GM19438 (cell line): ENCODE measurements around the gene TENM4.

ENCODE experiments used
- ATAC-seq: cut with Tn5 transposase; IDR thresholded peaks from one replicate; pipeline ENCODE4 v1.9.1; 2021; ENCODE audit warnings: low read depth; ENCODE audit not compliant: unreplicated experiment

Gene TENM4

DNA sequence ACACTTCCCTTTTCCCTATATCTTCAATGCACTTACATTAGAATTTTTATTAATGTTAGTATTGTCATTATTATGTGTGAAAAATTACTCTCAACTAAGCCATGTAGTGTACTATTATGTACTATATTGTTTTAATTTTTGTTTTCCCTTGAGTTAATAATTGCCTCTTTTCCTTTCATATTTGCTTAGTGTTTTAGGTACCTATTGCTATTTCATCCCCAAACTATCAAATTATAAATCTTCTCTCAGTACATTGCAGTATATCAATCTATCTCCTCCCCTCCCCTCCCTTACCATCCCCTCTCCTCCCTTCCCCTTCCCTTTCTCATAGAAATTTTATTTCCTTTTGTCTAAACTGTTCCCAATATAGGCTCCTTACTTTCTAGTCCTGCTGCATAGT, 12.8 kb upstream of the TENM4 start:
- ATAC-seq = no peak

DNA sequence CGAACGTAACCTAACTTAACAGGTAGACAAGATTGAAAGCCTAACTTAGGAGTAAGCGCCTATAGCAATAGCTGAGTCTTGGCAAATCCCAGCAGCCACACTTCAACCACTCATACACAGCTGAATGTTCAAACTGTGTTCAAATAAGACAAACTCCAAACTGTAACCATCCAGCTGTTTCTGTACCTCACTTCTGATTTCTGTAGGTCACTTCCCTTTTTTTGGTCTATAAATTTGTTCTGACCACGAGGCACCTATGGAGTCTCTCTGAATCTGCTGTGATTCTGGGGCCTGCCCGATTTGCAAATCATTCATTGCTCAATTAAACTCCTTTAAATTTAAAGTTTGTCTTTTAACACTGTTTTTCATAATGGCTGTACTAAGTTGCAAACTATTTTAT, 8.2 kb upstream of the TENM4 start:
- no peak for ATAC-seq

DNA sequence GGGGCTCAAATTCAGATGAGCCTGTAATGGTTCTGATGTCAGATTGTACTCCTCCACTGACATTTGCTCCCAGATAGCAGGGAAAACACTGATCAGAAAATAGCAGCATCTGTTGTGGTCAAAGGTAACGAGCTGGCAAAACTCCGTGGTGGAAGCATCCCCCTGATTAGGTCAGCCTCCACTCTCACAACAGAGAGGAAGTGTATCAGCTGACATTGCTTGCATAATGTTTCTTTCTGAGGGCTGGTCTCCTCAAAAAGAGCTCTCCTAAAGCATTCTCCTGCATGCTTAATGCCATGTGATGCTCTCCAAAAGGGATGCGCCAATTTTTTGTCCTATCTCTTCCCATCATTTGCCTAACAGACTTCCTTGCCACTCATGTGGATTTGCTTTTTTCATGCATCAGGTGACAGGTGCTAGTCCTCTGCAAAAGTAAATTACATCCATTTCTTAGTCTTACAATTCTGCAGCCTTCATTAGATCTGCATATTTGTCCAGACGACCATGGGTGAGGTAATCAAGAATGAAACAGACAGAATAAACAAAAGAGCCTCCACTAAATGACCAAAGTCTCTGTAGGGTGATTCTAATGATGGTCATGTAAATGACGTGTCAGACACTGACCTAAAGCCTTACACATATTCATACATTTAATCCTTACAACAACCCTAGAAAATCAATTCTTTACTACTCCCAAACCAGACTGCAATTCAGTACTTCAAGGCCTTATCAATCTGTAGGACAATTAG, 6.4 kb upstream of the TENM4 start:
- no peak for ATAC-seq

DNA sequence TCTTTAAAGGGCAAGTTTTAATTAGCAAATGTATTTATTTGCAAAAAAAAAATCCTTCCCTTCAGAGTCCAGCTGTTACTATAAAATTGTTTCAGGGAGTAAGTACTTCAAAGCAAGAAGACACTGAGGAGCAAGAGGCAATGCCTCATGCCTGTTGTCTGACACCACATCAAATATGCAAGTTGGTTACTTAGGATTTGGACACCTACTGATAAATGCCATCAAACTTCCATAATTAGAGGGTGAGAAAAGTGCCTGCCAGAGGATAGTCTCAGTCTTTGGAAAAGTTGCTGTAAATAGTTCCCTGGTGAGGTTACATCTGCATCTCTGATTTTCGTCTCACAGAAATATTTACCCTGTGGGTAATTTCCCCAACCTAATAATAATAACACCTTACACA, 4.1 kb upstream of the TENM4 start:
- ATAC-seq = no peak

DNA sequence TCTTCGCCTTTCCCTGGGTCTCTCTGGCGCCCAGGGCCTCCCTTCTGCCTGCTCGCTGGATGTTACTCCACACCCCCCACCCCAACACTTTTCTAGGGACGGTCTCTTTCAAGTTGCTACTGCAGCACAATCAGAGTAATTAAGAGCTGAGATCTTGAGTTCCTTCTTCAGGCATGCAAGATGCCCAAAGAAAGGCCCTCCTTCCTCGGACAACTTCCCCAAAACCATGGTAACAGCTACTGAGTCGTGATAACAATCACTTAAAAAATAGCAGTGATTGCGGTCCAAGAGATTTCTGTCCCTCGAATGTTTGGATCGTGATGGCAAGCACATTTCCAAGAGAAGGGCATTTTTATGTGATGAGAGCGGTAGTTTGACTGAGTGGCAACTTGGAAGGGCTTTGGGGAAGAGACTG, 638 bp upstream of the TENM4 start:
- ATAC-seq = no peak

DNA sequence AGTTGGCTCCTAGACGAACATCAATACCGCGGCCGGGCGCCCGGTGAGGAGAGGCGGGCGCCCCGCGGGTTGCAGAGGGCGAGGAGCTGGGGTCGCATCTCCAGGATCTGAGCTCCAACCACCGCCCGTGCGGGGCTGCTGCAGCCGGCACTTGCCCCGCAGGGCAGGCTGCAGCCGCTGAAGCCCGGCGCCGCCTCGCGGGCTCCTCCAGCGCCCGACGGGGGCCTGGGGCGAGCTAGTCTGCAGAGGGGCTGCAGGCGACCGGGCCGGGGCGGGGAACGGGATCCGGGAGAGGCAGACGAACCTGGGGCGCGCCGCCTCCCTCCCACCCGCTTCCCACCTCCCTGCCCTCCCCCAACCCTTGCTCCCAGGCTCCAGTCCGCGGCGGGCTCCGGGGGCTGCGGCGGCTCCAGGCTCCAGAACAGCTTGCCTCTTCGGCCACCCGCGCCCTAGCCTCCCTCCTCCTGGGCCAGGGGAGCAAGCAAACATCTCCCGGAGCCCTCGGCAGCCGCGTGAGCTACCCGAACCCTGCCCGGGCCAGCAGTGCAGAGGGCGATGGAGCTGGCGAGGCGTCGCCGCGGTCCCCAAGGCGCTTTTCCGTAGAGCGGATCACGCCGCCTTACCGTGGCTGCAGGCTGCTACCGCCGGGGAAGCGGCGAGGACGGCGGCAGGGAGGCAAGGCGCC, 802 bp downstream of the TENM4 start:
- ATAC-seq = no peak

DNA sequence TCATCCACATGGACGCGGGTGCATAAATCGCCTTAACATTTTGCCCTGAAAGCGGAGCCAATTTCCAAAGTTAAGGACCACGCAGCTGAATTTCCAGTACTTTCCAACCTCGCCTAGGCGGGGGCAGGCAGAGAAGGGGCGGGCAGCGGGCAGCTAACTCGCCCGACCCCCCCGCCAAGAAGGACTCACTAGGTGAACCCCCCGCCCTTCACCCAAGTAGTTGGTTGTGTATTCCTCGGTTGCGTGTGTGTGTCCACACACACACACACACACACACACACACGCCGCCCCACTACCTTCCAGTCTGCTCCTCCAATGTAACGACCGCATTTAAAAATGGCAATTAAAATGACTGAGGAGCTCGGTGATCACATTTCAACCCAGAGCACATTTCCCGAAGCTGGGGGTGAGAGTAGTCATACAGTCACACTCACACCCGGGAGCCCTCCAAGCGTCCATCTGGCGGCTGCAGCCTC, 1.4 kb downstream of the TENM4 start:
- no peak for ATAC-seq

DNA sequence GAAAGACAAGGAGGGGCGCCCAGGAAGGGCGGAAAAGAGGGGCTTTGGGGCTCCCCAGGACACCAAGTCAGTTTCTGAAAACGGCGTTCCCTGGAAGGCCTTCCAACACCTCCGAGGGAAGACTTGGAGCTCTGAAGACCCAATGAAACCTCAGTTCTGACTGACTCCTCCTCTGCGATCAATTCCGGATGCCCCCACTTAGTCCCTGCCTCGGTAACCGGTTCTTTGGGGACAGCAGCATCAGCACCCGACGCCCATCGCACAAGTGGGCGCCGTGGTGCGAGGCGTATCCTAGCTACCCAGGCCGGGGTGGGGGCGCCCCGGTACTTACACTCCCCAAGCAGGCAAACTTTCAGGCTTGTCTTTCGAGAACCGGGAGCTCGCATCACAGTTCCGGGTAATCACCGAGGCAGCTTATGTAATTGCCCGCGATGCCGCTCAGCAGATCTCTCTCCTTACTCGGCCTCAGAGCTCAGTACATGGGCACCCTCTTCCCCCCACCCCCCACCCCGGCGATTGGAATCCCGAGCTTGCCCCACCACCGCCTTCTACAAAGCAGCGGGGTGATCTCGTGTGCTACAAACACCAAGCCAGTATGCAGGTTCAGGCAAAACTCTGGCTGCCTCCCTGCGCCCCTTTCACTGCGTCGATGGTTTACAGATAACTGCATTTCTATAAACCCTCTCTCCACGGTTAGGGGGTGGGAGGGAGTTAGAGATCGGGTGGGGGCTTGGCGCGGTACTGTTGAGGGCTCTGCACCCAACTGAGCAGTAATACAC, 2.0 kb downstream of the TENM4 start:
- ATAC-seq = no peak

DNA sequence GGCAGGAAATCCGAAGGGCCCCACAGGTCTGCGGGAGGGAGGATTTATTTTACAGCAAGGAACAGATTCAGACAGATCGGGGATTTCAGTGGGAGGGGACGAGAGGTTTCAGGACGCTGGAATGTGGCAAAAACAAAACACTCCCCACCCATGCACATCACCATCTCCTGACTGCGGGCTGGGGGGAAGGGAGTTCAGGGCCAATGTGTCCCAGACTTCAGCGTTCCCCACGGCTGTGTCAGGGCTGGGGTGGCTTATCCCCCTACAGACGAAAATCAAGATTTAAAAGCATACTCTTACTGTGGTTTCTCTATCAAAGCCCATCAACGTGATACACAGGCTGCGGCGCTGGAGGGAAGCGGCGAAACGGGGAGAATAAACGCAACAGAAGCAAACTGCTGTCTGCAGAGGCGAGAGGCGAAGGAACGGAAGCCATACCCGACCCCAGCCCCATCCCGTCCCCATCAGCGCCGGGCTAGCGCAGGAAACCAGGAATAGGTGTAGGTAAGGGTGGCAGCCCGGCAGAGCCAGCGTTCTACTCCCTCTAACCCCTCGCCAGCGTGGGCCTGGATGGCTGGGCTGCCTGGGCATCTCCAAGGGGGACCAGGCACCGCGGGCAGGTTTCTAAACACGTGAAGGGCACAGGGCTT, 2.7 kb downstream of the TENM4 start:
- no peak for ATAC-seq

DNA sequence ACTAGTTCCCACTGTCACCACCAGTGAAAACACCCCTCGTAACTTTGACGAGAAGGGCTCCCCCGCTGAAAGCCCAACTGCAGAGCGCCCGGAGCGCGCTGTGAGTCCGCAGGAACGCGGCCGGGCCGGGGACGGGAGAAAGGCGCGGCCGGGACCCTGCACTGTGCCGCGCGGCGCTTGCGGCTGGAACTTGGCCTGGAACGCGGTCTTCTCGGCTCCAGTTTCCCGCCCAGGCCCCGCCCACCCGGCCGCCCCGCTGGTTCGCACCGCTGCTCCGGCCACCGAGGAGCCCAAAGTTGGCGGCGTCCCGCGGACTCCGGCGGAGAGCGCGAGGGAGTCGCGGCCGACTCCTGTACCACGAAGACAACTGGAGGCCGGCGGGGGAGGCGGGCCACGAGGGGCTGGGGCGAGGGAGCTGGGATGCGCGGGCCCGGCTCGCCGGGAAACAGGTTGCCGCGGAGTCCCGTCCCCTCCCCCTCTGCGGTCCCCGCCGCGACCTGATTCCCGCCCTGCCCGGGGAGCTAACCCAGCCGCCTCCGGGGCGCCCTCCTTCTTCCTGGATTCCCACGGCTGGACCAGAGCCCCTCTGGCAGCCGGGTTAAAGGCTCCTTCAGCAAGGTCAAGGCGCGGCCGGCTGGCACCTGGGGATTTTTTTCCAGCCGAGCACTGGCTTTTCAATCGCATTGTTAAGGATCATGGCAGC, 3.4 kb downstream of the TENM4 start:
- ATAC-seq = no peak

DNA sequence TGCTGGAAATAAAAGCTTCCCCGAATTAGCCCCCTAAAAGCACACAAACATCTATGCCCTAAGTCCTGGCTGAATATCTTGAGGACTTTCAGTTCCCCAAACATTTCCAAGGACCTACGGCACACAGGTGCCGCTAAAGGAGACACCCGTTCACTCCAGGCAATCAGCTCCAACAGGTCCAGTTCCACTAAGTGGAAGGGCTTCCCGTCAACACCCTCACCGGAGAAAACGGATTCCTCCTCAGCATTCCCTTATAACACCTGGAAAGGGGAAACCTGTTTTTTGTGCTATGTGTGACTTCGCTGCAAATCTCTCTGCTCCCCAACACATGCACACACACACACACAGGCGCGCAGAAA, 3.9 kb downstream of the TENM4 start:
- ATAC-seq = no peak

DNA sequence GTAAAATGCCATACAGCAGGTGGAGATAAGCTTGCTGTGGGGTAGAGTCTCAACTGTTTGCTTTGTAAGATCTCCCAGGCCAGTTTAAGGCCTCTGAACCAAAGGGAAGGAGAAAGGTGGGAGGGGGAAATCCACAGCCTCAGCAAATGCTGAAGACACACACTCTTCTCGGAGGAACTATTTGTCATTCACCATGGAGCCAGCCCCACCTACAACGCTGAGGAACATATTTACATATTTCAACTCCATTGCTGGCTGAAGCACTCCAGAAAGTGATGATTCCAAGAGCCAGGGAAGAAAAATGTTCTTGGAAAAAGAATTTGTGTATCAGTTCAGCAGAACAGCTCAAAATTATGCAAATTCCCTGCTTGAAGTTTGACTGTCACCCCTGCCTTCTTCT, 6.5 kb downstream of the TENM4 start:
- no peak for ATAC-seq

DNA sequence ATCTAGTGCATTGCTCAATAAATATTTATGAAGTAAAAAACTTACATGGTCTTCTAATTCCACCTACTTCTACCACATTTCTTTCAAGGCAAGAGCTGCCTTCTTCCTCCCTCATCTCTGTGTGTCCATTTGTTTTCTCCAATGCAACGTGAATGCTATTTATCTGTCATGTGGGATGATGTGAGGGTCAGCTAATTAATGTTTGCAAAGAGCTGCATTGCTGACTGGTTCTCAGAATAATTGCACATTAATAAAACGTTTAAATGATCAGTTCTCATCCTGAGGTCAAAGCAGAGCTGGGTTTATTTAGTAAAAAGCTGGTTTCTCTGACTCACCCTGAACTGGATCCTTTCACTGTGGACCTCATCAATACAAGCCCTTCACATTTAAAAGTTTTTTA, 8.7 kb downstream of the TENM4 start:
- no peak for ATAC-seq

DNA sequence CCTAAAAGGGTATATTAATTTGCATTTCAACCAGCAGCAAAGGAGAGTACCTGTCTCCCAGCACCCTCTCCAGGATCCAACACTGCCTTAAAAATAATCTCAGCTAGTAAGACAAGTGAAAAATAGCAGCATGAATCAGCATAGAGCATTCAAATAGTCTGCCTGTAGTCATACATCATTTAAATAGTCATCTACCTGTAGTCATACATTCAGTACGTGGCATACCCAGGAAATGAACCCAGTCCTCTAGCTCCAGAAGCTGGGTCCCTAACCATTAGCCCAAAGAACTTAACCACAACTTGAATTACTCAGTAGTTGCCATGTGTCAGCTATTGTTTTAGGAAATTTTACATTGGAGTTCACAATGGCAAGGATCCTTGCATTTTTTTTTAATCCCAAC, 9.3 kb downstream of the TENM4 start:
- no peak for ATAC-seq

DNA sequence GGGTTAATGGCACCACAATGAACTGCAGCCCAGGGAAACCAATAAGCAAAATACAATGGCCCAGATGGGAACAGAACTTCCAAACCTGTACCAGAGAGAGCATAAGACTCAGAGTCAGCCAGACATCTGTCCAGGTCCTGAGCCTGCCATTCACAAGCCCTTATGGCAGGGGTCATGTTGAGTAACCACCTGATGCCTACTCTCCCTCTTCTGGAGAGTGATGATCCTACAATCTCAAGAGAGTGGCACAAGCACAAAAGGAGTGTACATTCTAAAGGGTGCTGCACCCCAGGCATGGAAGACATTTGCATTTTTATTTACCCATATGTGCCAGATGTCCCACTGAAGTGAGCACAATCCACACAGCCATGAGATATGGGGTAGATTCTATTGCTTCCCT, 10.6 kb downstream of the TENM4 start:
- no peak for ATAC-seq

DNA sequence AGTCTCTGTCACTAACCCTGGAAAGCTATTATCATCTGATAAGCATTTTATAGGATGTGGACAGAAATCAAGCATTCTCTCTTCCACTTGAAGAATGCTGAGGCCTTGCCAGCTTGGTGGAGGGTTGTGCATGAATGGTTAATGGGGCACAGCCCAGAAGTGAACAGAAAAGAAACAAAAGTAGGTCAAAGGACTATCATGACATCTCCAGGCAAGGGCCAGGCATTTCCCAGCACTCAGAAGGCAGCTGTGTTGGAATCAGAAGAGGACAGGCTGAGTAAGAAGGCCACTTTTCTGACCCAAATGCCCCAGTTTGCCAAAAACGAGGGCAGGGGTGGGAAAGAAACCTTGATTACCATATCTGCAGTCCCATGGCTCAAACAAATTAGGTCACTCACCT, 12.4 kb downstream of the TENM4 start:
- ATAC-seq = no peak

DNA sequence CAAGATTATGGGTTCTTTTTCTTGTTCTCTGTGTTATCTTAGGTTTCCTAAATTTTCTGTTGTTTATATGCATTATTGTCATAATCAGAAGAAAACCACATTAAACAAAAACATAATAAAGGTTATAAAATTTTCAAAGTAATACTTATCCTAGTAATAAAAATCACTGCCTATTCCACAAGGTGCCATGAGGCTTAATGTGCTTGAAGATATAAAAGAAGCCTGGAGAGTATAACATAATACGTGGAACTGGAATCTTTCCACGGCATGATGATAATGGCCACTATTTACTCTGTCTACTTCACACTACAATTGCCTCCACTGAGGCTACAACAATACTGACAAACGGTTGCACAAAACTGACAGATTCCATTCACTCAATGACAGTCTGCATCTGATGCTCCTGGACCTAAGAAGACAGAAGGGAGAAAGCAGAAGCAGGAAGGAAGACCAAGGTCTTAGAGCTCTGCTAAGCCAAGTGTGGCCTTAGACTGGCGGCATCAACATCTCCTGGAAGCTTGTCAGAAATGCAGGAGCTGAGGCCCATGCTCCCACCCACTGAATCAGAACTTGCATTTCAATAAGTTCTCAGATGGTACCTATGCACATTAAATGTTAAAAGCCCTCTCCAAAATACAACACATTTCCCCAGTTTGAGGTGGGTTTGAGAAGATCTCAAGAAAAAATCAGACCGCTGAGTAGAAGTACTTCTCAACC, 13.1 kb downstream of the TENM4 start:
- no peak for ATAC-seq

DNA sequence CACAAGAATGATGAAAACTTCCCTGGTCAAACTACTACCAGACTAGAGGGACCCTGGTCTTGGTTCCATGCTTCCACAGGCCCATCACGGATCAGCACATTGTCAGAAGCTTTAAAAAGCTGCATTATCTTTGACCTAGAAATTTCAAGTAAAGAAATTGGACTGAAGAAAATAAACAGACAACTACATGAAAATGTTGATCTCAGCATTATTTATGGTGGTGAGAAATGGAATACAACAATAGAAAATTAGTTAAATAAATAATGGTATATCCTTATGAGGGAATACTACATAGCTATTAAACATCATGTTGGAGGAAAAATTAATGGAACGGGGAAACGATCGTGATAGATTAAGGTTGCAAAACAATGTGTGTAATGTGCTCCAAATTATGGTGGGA, 13.7 kb downstream of the TENM4 start:
- ATAC-seq = no peak

DNA sequence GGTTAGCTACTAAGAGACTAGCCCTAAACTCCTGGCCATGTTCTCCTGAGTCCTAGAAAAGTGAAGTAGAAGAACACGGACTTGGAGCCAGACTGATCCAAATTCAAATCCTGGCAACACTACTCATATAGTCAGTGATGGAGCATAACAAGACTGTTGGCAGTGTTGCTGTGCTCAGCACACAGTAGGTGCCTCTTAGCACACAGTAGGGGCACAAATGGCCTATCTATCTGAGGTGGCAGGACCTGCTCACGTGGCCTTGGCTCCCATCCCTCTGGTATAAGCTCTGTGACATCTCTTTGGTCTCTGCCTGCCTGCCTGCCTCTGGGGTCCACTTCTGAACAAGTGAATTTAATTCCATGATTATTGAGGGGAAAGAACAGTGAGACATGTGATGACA, 15.4 kb downstream of the TENM4 start:
- ATAC-seq = no peak

DNA sequence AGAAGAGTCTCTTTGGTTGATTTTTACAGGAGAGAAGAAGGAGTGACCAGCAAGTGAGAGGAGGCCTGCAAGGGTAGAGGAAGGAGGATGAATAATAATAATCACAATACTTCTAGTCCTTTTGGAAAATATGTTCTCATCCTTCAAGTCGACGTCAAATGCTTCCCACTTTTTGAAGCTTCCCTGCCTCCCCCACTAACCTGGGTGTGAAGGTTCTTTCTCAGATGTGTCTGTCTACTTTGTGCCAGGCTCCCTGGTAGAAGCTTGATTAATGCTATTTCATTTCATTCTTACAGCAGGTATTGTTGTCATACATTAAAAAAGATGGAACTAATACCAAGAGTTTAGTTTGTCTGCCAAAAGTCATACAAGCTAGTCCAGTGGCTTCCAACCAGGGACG, 17.1 kb downstream of the TENM4 start:
- ATAC-seq = no peak
